ENCODE results near the gene PDE1C.

Gene PDE1C

DNA sequence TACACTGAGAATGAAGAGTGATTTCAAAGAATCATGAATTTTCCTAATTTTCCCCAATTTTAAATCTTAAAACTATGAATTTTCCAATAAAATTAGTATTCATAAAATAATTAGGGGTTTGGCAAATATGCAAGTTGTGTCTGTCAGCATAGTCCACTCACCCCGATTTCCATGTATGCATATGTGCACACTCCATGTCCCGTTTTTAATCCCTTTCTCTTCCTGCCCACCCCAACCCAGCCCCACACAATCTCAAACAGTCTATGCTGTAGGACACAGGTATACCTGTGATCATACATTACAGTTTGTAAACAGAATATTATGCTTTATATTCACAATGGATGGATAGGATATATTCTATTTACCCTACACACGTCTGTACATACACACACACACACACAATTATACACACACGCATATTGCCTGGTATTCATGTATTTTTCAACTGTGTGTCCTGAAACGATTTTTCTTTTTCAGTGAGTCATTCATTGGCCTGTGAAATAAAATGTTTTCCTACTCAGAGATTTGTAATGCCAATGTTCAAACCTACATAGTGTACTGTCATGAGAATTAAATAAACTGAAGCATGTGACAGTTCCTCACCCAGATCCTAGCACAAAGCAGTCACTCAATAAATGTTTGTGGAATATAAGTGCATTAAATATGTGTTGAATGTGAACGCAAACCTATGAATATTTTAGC, 144.3 kb downstream of the PDE1C start:
- Histone ChIP-seq H3K4me3 (ENCODE audit: low read length) (no peak overlapping the region), H3K27me3 (ENCODE audit: control insufficient read depth, insufficient read depth, low read length) (no peaks in the 10 kb centered on the region), H3K9me3 (ENCODE audit: control insufficient read depth, insufficient read depth, low read length) (no peaks in the 10 kb centered on the region), H3K4me1 (ENCODE audit: control insufficient read depth, insufficient read depth, low read length) (no peaks in the 10 kb centered on the region), H3K27ac (ENCODE audit: low read length) (no peak overlapping the region), H3K36me3 (ENCODE audit: control insufficient read depth, insufficient read depth, low read length) (no peaks in the 10 kb centered on the region)
- WGBS (ENCODE audit: insufficient coverage, insufficient read length): no CpG with 5 or more reads among the region's 6 CpGs
- no peak for DNase-seq (ENCODE audit: low read depth, low spot score)

DNA sequence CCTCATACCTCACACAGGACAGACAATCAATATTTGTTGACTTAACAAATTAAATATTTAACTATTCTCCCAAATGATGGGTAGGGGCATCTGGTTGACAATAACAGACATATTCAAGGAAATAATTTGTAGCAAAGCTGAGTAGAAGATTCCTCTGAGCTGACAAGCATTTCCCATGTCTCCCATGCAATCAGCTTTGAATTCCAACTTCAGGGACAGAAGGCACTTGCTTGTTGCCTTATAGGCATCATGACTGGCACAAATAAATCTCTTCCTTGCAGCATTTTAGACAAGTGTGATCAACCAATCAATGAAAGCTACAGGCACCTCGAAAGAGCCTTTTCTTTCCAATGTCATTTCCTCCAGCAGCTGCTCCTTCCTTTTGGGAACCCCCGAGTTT, 146.0 kb downstream of the PDE1C start:
- H3K4me1 ChIP-seq (ENCODE audit: control insufficient read depth, insufficient read depth, low read length): no peaks in the 10 kb centered on the region
- H3K27ac ChIP-seq (ENCODE audit: low read length): no peak overlapping the region
- no CpG with 5 or more reads among the region's 2 CpGs for WGBS (ENCODE audit: insufficient coverage, insufficient read length)
- H3K36me3 ChIP-seq (ENCODE audit: control insufficient read depth, insufficient read depth, low read length): no peaks in the 10 kb centered on the region
- H3K4me3 ChIP-seq (ENCODE audit: low read length): no peak overlapping the region
- no peaks in the 10 kb centered on the region for H3K9me3 ChIP-seq (ENCODE audit: control insufficient read depth, insufficient read depth, low read length)
- H3K27me3 ChIP-seq (ENCODE audit: control insufficient read depth, insufficient read depth, low read length): no peaks in the 10 kb centered on the region
- DNase-seq (ENCODE audit: low read depth, low spot score): no peak

DNA sequence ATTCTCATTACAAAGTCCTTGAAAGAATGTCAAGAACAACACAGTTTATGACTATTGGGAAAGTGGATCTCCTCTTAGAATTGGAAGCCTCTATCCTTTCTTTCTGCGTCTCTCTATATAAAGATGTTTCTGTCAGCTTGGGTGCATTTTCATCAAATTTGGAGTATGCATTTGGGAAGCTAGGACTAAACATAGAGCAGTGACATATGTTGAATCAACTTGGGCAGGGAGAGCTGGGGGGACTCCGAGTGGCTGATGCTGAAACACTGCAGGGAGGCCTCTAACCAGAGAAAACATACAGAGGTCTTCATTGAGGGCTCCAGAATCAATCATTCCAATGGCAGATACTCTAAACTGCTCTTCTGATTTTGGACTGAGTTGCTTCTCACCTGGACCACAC, 147.4 kb downstream of the PDE1C start:
- no peak for DNase-seq (ENCODE audit: low read depth, low spot score)
- Histone ChIP-seq H3K27me3 (ENCODE audit: control insufficient read depth, insufficient read depth, low read length) (no peaks in the 10 kb centered on the region), H3K36me3 (ENCODE audit: control insufficient read depth, insufficient read depth, low read length) (no peaks in the 10 kb centered on the region), H3K27ac (ENCODE audit: low read length) (no peak overlapping the region), H3K9me3 (ENCODE audit: control insufficient read depth, insufficient read depth, low read length) (no peaks in the 10 kb centered on the region), H3K4me1 (ENCODE audit: control insufficient read depth, insufficient read depth, low read length) (no peaks in the 10 kb centered on the region), H3K4me3 (ENCODE audit: low read length) (no peak overlapping the region)
- no CpG with 5 or more reads among the region's 2 CpGs for WGBS (ENCODE audit: insufficient coverage, insufficient read length)

DNA sequence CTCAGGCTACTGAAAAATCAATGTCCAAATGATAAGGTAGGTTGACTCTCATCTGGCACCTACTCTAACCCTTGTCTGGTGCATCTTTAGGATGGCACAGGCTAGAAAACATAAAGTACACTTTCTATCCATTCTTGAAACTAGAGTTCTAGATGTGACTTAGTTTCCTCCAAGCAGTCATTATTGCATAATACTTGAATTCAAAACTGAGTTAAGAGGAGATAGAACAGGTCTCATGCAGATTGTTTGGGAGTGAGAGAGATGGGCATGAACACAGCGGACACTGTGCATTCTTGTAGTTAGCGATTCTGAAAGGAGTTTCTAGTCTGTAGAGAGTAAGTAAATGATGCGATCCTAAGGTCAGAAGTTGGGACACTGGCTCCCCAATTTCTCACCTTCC, 149.2 kb downstream of the PDE1C start:
- Histone ChIP-seq H3K27me3 (ENCODE audit: control insufficient read depth, insufficient read depth, low read length) (no peaks in the 10 kb centered on the region), H3K27ac (ENCODE audit: low read length) (no peak overlapping the region), H3K4me1 (ENCODE audit: control insufficient read depth, insufficient read depth, low read length) (no peaks in the 10 kb centered on the region), H3K9me3 (ENCODE audit: control insufficient read depth, insufficient read depth, low read length) (no peaks in the 10 kb centered on the region), H3K4me3 (ENCODE audit: low read length) (no peak overlapping the region), H3K36me3 (ENCODE audit: control insufficient read depth, insufficient read depth, low read length) (no peaks in the 10 kb centered on the region)
- no peak for DNase-seq (ENCODE audit: low read depth, low spot score)
- no CpG with 5 or more reads among the region's 3 CpGs for WGBS (ENCODE audit: insufficient coverage, insufficient read length)

DNA sequence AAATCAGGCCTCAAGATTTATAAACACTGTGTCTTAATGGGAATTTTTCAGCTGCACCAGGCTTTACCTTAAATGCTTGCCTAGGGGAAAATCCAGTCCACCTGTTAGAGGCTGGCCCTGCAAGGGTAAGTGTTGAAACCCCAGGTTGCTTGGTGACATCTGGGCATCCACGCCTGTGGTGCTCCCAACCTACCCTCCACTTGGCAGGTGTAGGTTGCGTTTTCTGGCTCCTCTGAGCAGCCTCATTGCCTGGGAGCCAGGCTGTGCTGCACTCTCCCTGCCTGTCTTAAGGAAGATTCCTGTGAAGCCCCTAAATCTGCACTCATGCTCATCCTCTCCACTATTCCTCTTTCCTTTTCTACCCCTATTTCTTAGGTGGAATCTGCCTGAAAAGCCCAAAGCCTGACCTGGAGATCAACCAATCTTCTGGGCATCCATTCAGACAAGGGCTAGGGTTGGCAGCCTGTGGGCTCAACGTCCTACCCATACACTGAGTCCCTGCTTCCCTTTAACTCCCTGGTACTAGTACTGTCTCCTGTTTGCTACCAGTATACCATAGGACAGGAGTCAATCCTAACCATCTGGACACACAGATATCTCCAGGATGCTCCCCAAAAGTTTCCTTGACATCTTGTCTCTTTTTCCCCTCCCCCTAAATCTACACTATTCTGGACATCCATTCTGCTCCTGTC, 150.4 kb downstream of the PDE1C start:
- H3K27me3 ChIP-seq (ENCODE audit: control insufficient read depth, insufficient read depth, low read length): no peaks in the 10 kb centered on the region
- H3K4me1 ChIP-seq (ENCODE audit: control insufficient read depth, insufficient read depth, low read length): no peaks in the 10 kb centered on the region
- no peak overlapping the region for H3K27ac ChIP-seq (ENCODE audit: low read length)
- no peaks in the 10 kb centered on the region for H3K36me3 ChIP-seq (ENCODE audit: control insufficient read depth, insufficient read depth, low read length)
- no peaks in the 10 kb centered on the region for H3K9me3 ChIP-seq (ENCODE audit: control insufficient read depth, insufficient read depth, low read length)
- WGBS (ENCODE audit: insufficient coverage, insufficient read length): no CpG with 5 or more reads among the region's 3 CpGs
- DNase-seq (ENCODE audit: low read depth, low spot score): no peak
- no peak overlapping the region for H3K4me3 ChIP-seq (ENCODE audit: low read length)

DNA sequence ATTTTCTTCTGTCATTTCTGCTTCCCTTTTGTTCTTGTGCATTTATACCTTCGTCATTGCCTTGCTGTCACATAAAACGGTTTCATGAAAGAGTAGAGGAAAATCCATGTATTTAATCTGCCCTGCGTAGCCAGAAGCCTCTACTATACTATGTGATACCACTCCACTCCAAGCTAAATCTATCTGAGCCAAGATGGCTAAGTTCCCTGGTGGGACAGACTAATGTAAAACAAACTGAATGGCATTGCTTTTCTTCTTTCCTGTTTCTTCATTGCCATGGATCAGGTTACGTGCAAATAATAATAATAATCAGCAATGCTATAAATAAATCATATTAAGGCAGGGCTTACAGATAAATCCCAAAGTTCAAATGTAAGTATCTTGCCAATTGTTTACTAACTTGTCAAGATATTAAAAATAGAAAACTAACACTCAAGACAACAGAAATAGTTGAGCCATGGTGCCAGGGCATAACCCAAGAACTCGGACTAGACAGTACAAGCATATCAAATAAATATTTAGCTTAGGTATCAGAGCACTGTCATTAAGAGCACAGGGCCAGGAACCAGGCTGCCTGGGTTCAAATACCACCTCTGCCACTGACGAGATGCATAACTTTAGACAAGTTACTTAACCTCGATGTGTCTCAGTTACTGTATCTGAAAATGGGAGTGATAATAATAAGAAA, 151.4 kb downstream of the PDE1C start:
- H3K27me3 ChIP-seq (ENCODE audit: control insufficient read depth, insufficient read depth, low read length): no peaks in the 10 kb centered on the region
- no peak overlapping the region for H3K4me3 ChIP-seq (ENCODE audit: low read length)
- no peaks in the 10 kb centered on the region for H3K36me3 ChIP-seq (ENCODE audit: control insufficient read depth, insufficient read depth, low read length)
- H3K4me1 ChIP-seq (ENCODE audit: control insufficient read depth, insufficient read depth, low read length): no peaks in the 10 kb centered on the region
- H3K27ac ChIP-seq (ENCODE audit: low read length): no peak overlapping the region
- WGBS (ENCODE audit: insufficient coverage, insufficient read length): no CpG with 5 or more reads among the region's 7 CpGs
- DNase-seq (ENCODE audit: low read depth, low spot score): no peak
- no peaks in the 10 kb centered on the region for H3K9me3 ChIP-seq (ENCODE audit: control insufficient read depth, insufficient read depth, low read length)

DNA sequence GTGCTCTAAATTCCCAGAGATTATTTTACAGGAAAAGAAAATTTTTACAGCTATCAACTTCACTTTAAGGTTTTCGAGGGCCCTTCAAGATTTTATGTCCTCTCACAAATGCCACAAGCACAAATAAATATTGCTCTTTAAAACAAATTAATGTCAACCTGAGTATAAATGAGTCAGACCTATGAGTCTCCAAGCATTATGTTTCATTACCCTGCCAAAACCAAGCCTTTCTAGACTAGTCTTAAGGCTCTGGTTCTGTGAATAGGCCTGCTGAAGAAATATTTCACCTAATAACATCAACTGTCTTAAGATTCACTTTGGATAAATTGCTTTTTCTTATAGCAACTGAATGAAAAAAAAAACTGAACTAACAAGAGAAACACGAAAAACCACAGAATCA, 153.0 kb downstream of the PDE1C start:
- WGBS (ENCODE audit: insufficient coverage, insufficient read length): no CpG with 5 or more reads among the region's 2 CpGs
- Histone ChIP-seq H3K27me3 (ENCODE audit: control insufficient read depth, insufficient read depth, low read length) (no peaks in the 10 kb centered on the region), H3K4me1 (ENCODE audit: control insufficient read depth, insufficient read depth, low read length) (no peaks in the 10 kb centered on the region), H3K27ac (ENCODE audit: low read length) (no peak overlapping the region), H3K4me3 (ENCODE audit: low read length) (no peak overlapping the region), H3K9me3 (ENCODE audit: control insufficient read depth, insufficient read depth, low read length) (no peaks in the 10 kb centered on the region), H3K36me3 (ENCODE audit: control insufficient read depth, insufficient read depth, low read length) (no peaks in the 10 kb centered on the region)
- DNase-seq (ENCODE audit: low read depth, low spot score): no peak

DNA sequence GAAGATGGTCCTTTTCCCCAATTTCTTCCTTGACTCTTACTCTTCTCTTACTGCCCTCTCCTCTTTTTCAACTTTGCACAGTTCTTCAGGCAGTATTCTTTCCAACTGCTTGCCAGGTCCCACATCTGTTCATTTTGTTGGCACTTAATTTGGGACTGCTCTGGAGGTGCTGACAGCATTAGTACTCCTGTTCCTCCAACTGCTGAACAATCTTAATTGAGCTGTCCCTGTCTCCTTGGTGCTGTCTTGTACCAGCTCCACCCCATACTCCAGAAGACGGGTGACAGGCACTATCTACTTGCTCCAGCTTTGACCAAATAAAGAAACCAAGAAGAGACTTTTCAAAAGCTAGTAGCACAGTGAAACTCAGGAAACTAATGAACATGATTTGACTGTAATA, 160.0 kb downstream of the PDE1C start:
- Histone ChIP-seq H3K4me3 (ENCODE audit: low read length) (no peak overlapping the region), H3K9me3 (ENCODE audit: control insufficient read depth, insufficient read depth, low read length) (no peaks in the 10 kb centered on the region), H3K4me1 (ENCODE audit: control insufficient read depth, insufficient read depth, low read length) (no peaks in the 10 kb centered on the region), H3K27me3 (ENCODE audit: control insufficient read depth, insufficient read depth, low read length) (no peaks in the 10 kb centered on the region), H3K36me3 (ENCODE audit: control insufficient read depth, insufficient read depth, low read length) (no peaks in the 10 kb centered on the region), H3K27ac (ENCODE audit: low read length) (no peak overlapping the region)
- no CpG with 5 or more reads among the region's 1 CpG for WGBS (ENCODE audit: insufficient coverage, insufficient read length)
- no peak for DNase-seq (ENCODE audit: low read depth, low spot score)

DNA sequence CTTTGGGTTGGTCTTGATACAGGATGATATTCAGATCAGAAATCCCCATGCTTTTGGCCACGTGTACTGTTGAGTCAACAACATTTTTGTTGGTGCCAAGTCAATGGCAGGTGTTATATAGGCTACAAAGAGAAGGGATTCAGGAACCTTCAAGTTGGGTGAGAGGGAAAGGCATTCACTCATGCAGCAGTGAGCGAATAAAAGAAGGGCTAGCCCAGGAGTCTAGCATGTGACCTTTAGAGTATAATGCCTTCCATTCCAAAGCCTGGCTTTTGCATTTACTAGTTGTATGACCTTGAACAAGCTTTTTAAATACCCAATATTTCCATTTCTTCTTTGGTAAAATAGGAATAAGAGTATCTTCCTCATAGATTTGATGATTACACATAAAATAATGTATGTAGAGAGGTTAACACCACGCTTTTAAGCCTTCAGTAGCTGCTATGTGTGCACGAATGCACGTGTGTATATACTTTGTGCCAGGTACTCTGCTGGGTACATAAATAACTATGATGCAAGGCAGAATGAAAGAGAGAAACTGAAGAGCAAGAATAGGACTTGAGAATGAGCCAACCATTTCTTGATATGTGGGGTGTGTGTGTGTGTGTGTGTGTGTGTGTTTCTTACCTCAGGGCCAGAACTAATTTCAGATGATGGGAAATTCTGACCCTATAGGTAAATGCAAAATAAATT, 163.6 kb downstream of the PDE1C start:
- Histone ChIP-seq H3K4me1 (ENCODE audit: control insufficient read depth, insufficient read depth, low read length) (no peaks in the 10 kb centered on the region), H3K36me3 (ENCODE audit: control insufficient read depth, insufficient read depth, low read length) (no peaks in the 10 kb centered on the region), H3K4me3 (ENCODE audit: low read length) (no peak overlapping the region), H3K9me3 (ENCODE audit: control insufficient read depth, insufficient read depth, low read length) (no peaks in the 10 kb centered on the region), H3K27ac (ENCODE audit: low read length) (no peak overlapping the region), H3K27me3 (ENCODE audit: control insufficient read depth, insufficient read depth, low read length) (no peaks in the 10 kb centered on the region)
- WGBS (ENCODE audit: insufficient coverage, insufficient read length): no CpG with 5 or more reads among the region's 5 CpGs
- no peak for DNase-seq (ENCODE audit: low read depth, low spot score)

DNA sequence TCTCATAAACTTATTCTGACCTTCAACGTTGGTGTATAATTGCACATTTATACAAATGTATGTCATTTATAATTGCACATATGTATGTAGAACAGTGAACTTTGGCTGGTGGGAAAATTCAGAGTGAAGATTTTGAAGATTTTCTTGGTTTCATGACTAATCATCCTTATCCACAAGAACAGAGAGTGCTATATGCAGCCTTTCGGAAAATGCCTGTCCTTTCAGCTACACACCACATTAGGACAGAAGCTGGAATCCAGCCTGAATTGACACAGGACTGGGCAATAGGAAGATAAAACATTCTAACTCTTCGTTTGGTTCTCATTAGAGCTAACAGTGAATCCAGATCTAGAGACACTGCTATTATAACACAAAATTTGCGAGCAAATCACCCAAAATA, 166.2 kb downstream of the PDE1C start:
- Histone ChIP-seq H3K27ac (ENCODE audit: low read length) (no peak overlapping the region), H3K36me3 (ENCODE audit: control insufficient read depth, insufficient read depth, low read length) (no peaks in the 10 kb centered on the region), H3K9me3 (ENCODE audit: control insufficient read depth, insufficient read depth, low read length) (no peaks in the 10 kb centered on the region), H3K27me3 (ENCODE audit: control insufficient read depth, insufficient read depth, low read length) (no peaks in the 10 kb centered on the region), H3K4me3 (ENCODE audit: low read length) (no peak overlapping the region), H3K4me1 (ENCODE audit: control insufficient read depth, insufficient read depth, low read length) (no peaks in the 10 kb centered on the region)
- DNase-seq (ENCODE audit: low read depth, low spot score): no peak
- WGBS (ENCODE audit: insufficient coverage, insufficient read length): 100% methylated on average over 1 of the region's 4 CpGs

Data from iPS DF 6.9 (cell line).